Left lobe of liver (tissue), 2 donors: Measurements from ENCODE around the gene PCGF3. TPM values are rescaled to one million over a fixed set of nuclear protein-coding genes. Genes with fewer than 3 reads are reported as not detected.
"Not testable (repeated sequence)": the region's sequence is repeated elsewhere in the genome, so short reads cannot be mapped to it uniquely, and the experiment has no call there.

Source experiments
- ATAC-seq: fragments of 200-7000 bp; cut with Tn5 transposase; one replicate; pipeline ENCODE4 v1.9.1; 2020; ENCODE audit warnings: mild to moderate bottlenecking, moderate library complexity
- DNase-seq: peaks from one replicate; pipeline ENCODE4 v3.0.0-alpha.2; 2020; ENCODE audit warnings: low spot score
- total RNA-seq: library from RNA; stranded (reverse); gene quantifications from one replicate; pipeline ENCODE4 v1.2.1, GENCODE V29; 2021
- donor health status: DM: no; HTN: no; CAD: no; lungs with moderate emphysema.
- donor health status: DM: no; HTN: yes; CAD: no.

Gene PCGF3
- total RNA-seq, 1 donor from 2014 or later = 16.6 TPM

GRCh38 chr4:759810-760209, 54.2 kb downstream of the PCGF3 start:
- ATAC-seq, DNase-seq: not testable (repeated sequence)

- DNase-seq (no peak), ATAC-seq (no peak)
Measured at GRCh38 chr4:760616-761015, 55.0 kb downstream of the PCGF3 start.

GRCh38 chr4:761086-761485, 55.5 kb downstream of the PCGF3 start:
- ATAC-seq = no peak
- DNase-seq = no peak

- no peak for DNase-seq
- no peak for ATAC-seq
Measured at GRCh38 chr4:761739-762138, 56.1 kb downstream of the PCGF3 start.

DNA sequence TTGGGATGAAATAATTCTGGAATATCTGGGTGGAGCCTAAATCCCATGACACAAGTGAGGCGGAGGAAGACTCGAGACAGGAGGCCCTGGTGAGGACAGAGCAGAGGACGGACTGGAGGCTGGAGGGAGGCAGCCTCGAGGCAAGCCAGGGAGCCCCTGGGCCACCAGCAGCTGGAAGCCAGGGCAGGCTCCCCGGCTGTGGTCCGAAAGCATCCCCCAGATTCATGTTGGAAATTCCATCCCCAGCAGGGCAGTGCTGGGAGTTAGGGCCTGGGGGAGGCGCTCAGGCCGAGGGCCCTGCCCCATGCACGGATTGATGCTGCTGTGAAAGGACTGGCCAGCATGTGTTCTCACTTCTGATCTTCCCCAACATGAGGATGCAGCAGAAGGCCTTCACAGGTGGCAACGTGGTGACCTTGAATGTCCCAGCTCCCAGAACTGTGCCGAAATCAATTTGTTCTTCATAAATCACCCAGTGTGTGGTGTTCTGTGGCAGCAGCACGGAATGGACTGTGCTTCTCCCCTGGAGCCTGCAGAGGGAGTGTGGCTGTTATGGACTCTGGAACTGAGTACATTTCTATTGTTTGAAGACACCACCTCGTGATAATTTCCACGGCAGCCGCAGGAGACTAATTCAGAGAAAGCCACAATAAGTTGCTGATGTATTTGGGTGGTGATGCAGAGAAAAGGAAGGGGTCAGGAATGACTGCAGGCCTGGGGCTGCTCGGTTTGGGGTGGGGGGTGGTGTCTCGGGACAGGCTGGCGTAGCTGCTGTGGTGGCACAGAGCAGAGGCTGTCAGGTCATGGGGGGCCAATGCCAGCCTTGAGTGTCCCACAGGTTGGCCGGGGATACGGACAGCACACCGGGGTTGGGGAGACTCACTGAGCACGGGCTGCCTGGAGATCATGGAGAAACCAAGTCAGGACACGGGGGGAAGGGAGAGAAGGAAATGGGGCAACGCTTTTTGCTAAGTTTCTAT, 56.9 kb downstream of the PCGF3 start:
- DNase-seq = no peak
- ATAC-seq = peak; percentile 51

DNA sequence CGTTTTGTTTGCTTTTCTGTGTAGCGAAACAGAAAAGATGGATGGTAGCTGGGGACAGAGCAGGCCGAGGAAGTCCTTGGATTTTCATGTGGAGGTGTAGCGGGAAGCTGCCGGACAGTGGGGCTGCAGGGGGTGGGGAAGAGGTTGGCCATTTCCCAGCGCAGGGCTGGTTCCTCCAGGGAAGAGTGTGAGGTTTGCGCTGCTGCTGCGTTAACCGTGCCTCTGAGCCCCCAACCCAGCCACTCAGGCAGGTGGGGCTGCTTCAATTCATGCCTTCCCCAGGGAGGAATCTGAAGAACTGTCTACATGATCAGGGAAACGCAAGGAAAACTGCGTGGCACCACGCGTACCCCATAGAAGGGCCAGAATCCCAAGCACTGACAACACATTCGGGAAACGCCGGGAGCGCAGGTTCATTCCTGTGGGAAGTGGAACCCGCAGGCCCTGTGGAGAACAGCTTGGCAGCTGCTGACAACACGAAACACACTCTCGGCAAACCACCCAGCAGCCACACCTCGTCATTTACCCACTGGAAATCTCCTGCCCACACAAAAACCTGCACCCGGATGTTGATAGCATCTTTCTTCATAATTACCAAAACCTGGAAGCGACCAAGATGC, 57.7 kb downstream of the PCGF3 start:
- DNase-seq (no peak), ATAC-seq (peak; percentile 2)

DNA sequence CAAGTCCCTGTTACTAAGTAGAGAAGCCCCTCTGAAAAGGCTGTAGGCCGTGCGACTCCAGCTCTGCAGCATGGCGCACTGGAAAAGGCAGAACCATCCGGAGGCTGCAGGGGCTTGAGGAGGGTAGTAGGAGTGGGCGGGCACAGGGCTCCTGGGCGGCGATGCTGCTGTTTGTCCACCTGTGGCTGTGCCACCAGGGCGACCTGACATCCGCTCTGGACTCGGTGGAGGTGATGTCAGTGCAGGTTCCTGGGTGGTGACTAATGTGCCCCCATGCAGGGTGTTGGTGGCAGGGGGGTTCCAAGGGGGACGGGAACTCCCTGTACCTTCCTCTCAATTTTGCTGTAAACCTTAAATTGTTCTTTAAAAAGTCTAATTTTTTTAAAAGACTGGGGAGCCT, 58.3 kb downstream of the PCGF3 start:
- DNase-seq = no peak
- peak; percentile 9 for ATAC-seq

DNA sequence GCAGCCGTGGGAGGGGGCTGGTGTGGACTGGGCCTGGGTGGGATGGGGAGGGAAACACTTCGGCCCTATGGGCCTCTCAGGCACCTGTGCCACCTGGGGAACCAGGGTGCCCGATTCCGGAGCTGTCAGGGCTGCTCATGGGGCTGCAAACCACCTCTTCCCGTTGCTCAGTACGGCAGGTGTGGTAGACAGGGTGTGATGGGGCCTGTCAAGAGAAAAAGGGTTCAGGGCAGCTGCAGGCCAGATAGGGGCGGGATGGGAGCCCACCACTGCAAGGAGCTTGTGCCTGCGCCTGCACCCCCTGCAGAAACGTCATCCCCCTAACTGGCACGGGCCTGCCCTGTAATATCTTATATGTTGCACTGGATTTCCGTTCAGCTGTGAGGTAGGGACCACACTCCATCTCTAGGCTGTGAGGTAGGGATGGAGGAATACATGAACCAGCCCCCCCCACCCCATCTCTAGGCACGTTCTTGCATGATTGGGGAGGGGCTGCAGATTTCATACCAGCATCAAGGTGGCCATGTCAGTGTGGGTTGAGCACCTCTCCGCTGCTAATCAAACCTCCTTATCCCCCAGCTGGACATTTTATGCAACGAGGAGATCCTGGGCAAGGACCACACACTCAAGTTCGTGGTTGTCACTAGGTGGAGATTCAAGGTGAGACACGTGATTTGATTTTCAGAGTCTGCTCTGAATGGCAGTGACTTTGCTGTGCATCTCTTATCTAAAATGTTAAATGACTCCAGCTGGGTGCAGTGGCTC, 59.0 kb downstream of the PCGF3 start:
- no peak for DNase-seq
- ATAC-seq = peak; percentile 9

DNA sequence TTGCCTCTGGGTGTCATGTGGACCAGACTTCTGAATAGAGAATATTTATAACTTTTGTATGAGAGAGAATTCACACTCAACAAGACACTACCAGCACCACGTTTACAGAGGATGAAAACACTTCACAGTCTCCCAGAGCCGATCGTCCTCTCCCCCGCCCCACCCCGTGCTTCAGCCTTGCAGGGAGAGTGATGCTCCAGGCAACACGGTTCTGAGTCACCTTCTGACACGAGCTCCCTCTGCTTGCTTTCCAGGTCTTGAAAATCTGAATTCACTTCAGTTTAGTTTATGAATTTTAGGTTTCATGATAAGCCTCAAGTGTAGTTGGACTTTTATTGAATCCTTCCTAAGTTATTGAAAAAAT, 60.5 kb downstream of the PCGF3 start:
- DNase-seq = no peak
- ATAC-seq = peak; percentile 2

- DNase-seq = no peak
- ATAC-seq = no peak
Measured at GRCh38 chr4:766559-767283, 61.1 kb downstream of the PCGF3 start.

GRCh38 chr4:768076-768475, 62.4 kb downstream of the PCGF3 start:
- ATAC-seq = no peak
- no peak for DNase-seq

GRCh38 chr4:768995-769394, 63.4 kb downstream of the PCGF3 start:
- ATAC-seq (no peak), DNase-seq (no peak)

- DNase-seq = no peak
- ATAC-seq = no peak
Measured at GRCh38 chr4:769511-769910, 63.9 kb downstream of the PCGF3 start.

DNA sequence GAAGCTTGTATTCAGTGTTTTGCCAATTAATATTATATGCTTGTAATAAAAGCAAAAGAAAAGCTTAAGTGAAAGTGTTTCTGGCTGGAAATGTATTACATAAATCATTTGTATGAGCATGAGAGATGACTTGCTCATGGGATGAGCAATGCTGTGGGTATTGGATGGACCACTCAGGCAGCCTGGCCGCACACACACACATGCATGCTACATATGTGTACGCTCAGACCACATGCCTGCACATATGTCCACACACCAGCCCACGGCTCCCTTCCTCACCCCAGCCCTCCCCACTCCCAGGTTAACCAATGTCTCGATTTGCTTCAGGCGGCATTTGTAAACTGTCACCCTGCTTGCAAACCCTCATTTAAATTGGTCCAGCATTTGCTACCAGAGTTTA, 64.4 kb downstream of the PCGF3 start:
- DNase-seq = no peak
- no peak for ATAC-seq

DNA sequence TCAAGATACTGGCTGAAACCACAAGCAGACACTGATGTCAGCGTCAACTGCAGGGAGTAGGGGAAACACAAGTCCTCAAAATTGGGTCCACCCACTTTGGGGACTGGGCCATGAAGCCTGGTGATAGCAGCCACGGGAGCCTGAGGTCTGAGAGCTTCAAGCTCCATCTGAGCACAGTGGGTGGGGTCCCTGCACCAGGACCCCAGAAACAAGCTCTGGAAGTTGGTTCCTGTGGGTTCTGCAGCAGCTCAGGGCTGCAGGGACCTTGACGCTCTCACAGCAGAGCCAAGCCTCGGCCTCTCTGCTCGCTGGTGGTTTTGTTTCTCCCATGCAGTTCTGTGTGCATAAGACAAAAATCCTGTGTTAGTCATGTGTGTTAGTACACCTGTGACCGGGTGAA, 65.8 kb downstream of the PCGF3 start:
- DNase-seq = no peak

GRCh38 chr4:772118-772517, 66.5 kb downstream of the PCGF3 start:
- DNase-seq (no peak), ATAC-seq (no peak)

More for the DNA sequence above, 65.8 kb downstream of the PCGF3 start:
- ATAC-seq = peak; percentile 8

GRCh38 chr4:772776-773175, 67.1 kb downstream of the PCGF3 start:
- ATAC-seq (no peak), DNase-seq (no peak)

GRCh38 chr4:773214-773613, 67.6 kb downstream of the PCGF3 start:
- DNase-seq = no peak
- ATAC-seq = peak; percentile 18

DNA sequence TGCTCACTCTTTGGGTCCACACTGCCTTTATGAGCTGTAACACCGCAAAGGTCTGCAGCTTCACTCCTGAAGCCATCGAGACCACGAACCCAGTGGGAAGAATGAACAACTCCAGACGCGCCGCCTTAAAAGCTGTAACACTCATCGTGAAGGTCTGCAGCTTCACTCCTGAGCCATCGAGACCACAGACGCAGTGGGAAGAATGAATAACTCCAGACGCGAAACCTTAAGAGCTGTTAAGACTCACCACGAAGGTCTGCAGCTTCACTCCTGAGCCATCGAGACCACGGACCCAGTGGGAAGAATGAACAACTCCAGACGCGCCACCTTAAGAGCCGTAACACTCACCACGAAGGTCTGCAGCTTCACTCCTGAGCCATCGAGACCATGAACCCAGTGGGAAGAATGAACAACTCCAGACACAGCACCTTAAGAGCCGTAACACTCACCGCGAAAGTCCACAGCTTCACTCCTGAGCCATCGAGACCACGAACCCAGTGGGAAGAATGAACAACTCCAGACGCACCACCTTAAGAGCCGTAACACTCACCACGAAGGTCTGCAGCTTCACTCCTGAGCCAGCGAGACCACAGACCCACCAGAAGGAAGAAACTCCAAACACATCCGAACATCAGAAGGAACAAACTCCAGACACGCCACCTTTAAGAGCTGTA, 68.9 kb downstream of the PCGF3 start:
- not testable (repeated sequence) for ATAC-seq, DNase-seq

GRCh38 chr4:775485-775884, 69.9 kb downstream of the PCGF3 start:
- DNase-seq, ATAC-seq: not testable (repeated sequence)
